Calu3 (cell line): ENCODE measurements around the gene CLPSL2. TPM values are rescaled to one million over a fixed set of nuclear protein-coding genes. Genes with fewer than 3 reads are reported as not detected.

ENCODE experiments used
- BruUV-seq: library from RNA; stranded (reverse); fragments of 400-500 nt; replicated peaks from 2 replicates; lab custom pipeline; 2021; lab: Mats Ljungman, UMichigan
- CTCF ChIA-PET: fragments of 300-600 bp; sonication (Branson Sonifier 250); formaldehyde crosslinking; loops from one replicate; lab custom pipeline; 2022; ENCODE audit warnings: antibody characterized with exemption; lab: Charles Lee
- DNase-seq: peaks from one replicate; pipeline ENCODE4 v3.0.0; 2022
- H3K27ac Mint-ChIP-seq: one replicate; pipeline ENCODE4 v1.8.0; 2022; ENCODE audit warnings: mixed read lengths; ENCODE audit not compliant: unreplicated experiment
- H3K27me3 Mint-ChIP-seq: one replicate; pipeline ENCODE4 v1.8.0; 2022; ENCODE audit warnings: mixed read lengths; ENCODE audit not compliant: unreplicated experiment
- H3K36me3 Mint-ChIP-seq: one replicate; pipeline ENCODE4 v1.8.0; 2022; ENCODE audit warnings: mild to moderate bottlenecking, moderate library complexity, mixed read lengths; ENCODE audit not compliant: insufficient read depth, unreplicated experiment
- H3K4me1 Mint-ChIP-seq: one replicate; pipeline ENCODE4 v1.8.0; 2022; ENCODE audit warnings: mild to moderate bottlenecking, low read depth, mixed read lengths; ENCODE audit not compliant: unreplicated experiment
- H3K4me3 Mint-ChIP-seq: one replicate; pipeline ENCODE4 v1.8.0; 2022; ENCODE audit warnings: mild to moderate bottlenecking, low read depth, moderate library complexity, mixed read lengths; ENCODE audit not compliant: unreplicated experiment
- H3K9me3 Mint-ChIP-seq: one replicate; pipeline ENCODE4 v1.8.0; 2022; ENCODE audit warnings: low read depth, mixed read lengths; ENCODE audit not compliant: unreplicated experiment
- intact Hi-C: fragments of 100-400 bp; cut with micrococcal nuclease; formaldehyde crosslinking; loops from one replicate; pipeline ENCODE4 v1.10.0; 2022; ENCODE audit not compliant: unreplicated experiment
- total RNA-seq: library from RNA; stranded (reverse); gene quantifications from 2 replicates; pipeline ENCODE4 v1.2.3, GENCODE V29; 2022
- TF ChIP-seq, protein P1 (sequence below): fragments of 200-600 bp; IDR thresholded peaks from one replicate; pipeline ENCODE4 v1.8.0; 2022; ENCODE audit warnings: antibody characterized with exemption; ENCODE audit not compliant: unreplicated experiment

CLPSL2 gene
- total RNA-seq, 1 experiment from 2014 or later: not detected

DNA sequence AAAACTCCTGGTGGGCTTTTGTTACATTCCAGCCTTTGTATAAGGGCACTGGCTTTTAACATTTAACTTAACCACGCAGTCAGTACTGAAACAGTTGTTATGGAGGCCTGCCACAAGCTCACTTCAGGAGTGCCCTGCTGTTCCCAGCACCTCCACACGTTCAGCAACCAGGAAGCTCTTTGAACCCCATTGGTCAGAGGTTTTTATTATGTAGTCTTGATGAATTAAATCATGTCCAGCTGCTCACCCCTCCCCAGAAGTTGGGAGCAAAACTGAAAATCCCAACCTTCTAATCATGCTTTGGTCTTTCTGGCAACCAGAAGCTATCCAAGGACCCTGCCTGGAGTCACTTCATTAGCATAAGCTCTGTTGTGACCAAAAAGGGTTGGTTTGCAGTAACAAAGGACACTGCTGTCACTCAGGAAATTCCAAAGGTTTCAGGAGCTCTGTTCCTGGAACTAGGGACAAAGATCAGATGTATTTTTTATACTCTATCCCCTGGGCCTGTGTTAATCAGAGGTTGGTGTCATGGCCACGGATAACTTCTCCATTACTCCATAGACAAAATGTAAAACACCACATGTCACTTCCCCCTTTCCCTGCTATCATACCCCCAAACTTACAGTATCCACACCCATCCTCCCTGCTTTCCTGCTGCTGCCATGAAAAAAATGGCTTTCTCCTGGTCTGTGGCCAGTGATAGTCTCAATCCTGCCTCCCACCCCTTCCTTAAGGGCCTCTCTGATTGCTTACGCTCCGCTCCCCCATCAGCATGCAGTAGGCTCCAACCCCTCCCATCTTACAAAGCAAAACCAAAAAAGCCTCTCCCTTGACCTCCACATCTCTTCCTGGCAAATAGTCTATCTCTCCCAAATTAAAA, 36.5 kb upstream of the CLPSL2 start:
- H3K4me3 Mint-ChIP-seq: no peak overlapping the region
- BruUV-seq: no TSS peak

DNA sequence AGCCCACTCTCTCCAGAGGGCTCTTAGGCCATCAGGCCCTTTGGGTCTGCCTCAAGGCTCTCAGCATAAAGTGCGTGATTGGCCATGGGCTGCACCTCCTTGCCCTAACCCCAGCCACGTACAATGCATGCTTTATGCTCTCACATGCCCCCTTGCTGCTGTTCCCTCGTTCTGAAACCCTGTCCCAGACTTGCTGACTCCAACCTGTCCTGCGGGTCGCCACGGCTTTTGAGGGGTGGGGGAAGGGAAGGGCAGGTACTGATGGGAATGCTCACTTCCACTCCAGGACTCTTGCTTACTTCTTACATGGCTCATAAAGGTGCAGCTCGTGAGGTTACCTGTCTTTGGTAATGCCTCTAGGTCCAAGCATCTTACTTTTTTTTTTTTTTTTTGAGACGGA, 33.6 kb upstream of the CLPSL2 start:
- no peaks in the 10 kb centered on the region for H3K36me3 Mint-ChIP-seq
- intact Hi-C loops: no loop called here
- peaks cover 9% of the 10 kb centered on the region for H3K4me1 Mint-ChIP-seq
- H3K9me3 Mint-ChIP-seq: no peaks in the 10 kb centered on the region
- TF ChIP-seq, protein P1, sequence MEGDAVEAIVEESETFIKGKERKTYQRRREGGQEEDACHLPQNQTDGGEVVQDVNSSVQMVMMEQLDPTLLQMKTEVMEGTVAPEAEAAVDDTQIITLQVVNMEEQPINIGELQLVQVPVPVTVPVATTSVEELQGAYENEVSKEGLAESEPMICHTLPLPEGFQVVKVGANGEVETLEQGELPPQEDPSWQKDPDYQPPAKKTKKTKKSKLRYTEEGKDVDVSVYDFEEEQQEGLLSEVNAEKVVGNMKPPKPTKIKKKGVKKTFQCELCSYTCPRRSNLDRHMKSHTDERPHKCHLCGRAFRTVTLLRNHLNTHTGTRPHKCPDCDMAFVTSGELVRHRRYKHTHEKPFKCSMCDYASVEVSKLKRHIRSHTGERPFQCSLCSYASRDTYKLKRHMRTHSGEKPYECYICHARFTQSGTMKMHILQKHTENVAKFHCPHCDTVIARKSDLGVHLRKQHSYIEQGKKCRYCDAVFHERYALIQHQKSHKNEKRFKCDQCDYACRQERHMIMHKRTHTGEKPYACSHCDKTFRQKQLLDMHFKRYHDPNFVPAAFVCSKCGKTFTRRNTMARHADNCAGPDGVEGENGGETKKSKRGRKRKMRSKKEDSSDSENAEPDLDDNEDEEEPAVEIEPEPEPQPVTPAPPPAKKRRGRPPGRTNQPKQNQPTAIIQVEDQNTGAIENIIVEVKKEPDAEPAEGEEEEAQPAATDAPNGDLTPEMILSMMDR: no peak
- no peak overlapping the region for H3K27ac Mint-ChIP-seq
- CTCF ChIA-PET: interaction anchor here (0.6 kb wide), 1 partner anchor 454 kb away, joined by 3 read pairs; no protein-coding TSS in a partner anchor
- BruUV-seq: no TSS peak
- peak; percentile 45 for DNase-seq
- no peak overlapping the region for H3K4me3 Mint-ChIP-seq
- H3K27me3 Mint-ChIP-seq: peaks cover 10% of the 10 kb centered on the region

More for the DNA sequence above, 36.5 kb upstream of the CLPSL2 start:
- CTCF ChIA-PET: interaction anchor here (0.7 kb wide), 1 partner anchor 138 kb away, joined by 7 read pairs; no protein-coding TSS in a partner anchor
- Mint-ChIP-seq H3K4me1 (peaks cover 16% of the 10 kb centered on the region), H3K9me3 (no peaks in the 10 kb centered on the region), H3K36me3 (no peaks in the 10 kb centered on the region), H3K27me3 (no peaks in the 10 kb centered on the region), H3K27ac (no peak overlapping the region)
- DNase-seq: no peak
- intact Hi-C loops: loop anchor here (5.0 kb wide), 2 partner anchors 53 to 138 kb away; partner anchors contain the start of gene FKBP5
- TF ChIP-seq, protein P1: no peak

DNA sequence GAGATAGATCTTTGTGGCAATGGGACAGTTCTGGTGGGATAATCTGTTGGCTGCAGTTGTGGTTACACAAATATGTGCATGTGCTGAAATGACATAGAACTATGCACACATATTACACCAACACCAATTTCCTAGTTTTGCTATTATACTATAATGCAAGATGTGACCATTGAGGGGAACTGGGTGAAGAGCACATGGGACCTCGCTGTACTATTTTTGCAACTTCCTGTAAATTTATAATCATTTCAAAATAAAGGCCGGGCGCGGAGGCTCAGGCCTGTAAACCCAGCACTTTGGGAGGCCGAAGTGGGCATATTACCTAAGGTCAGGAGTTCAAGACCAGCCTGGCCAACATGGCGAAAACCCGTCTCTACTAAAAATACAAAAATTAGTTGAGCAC, 30.9 kb upstream of the CLPSL2 start:
- Mint-ChIP-seq H3K4me1 (peaks cover 9% of the 10 kb centered on the region), H3K36me3 (no peaks in the 10 kb centered on the region), H3K27ac (no peak overlapping the region), H3K4me3 (no peak overlapping the region), H3K9me3 (no peaks in the 10 kb centered on the region), H3K27me3 (peaks cover 10% of the 10 kb centered on the region)
- CTCF ChIA-PET: no interaction called here
- no peak for DNase-seq
- intact Hi-C loops: no loop called here
- no TSS peak for BruUV-seq
- TF ChIP-seq, protein P1: no peak

DNA sequence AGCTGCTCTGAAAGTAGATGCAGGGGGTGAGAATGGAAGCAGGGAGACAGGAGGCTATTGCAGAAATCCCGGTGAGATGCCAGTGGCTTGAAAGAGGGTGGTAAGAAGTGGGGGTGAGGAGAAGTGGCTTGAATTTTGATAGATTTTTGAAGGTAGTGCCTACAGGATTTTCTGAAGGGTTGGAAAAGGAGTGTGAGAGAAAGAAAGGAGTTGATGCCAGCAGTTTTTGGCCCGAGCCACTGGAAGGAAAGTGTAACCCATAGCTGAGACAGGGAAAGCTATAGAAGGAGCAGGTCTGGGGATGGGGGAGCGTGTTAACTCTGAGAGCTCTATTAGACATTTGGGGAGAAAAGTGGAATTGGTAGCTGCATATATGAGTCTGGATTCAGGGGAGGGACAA, 29.9 kb upstream of the CLPSL2 start:
- no TSS peak for BruUV-seq
- intact Hi-C loops: no loop called here
- Mint-ChIP-seq H3K36me3 (no peaks in the 10 kb centered on the region), H3K27ac (no peak overlapping the region), H3K4me3 (no peak overlapping the region), H3K27me3 (peaks cover 12% of the 10 kb centered on the region), H3K4me1 (peaks cover 9% of the 10 kb centered on the region), H3K9me3 (no peaks in the 10 kb centered on the region)
- CTCF ChIA-PET: interaction anchor here (1.0 kb wide), 1 partner anchor 9 kb away, joined by 3 read pairs; the partner anchor contains the start of gene ARMC12
- DNase-seq: no peak
- TF ChIP-seq, protein P1: no peak
